GM18498 (cell line): Measurements from ENCODE around the gene ERP27.

Source experiments
- ATAC-seq: cut with Tn5 transposase; IDR thresholded peaks from one replicate; pipeline ENCODE4 v1.9.1; 2021; ENCODE audit warnings: mild to moderate bottlenecking, moderate library complexity; ENCODE audit not compliant: unreplicated experiment

ERP27 gene

DNA sequence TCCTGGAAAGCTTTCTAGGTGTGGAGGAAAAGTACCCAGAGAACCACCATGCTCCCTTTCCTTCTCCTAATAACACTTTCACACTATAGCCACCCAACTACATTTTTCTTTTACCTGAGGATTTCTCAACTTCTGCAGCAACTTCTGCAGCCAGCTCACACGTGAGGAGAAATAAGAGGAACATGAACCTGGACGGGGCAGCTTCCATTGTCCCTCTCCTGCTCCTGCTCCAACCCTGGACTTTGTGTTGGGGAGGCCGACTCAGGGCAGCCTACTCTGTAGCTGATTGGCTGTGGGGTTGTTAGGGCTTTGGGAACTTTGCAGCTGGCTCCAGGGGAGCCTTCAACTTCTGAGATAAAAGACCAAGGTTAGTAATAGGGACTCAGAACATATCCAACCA lies at the start of gene ERP27:
ERP27 (minus strand) TSS at position 237 of the 400 bp plus-strand sequence; CDS start at position 208, 29 bp downstream.
- no peak for ATAC-seq

DNA sequence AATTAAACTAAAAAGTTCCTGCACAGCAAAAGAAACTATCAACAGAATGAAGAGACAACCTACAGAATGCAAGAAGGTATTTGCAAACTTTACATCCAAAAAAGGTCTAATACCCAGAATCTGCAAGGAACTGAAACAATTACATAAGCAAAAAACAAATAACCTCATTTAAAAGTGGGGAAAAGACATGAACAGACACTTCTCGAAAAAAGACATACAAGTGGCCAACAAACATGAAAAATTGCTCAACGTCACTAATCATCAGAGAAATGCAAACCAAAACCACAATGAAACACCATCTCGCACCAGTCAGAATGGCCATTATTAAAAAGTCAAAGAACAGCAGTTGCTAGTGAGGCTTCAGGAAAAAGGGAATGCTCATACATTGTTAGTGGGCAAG lies 49.7 kb upstream of the ERP27 start:
- ATAC-seq: no peak

DNA sequence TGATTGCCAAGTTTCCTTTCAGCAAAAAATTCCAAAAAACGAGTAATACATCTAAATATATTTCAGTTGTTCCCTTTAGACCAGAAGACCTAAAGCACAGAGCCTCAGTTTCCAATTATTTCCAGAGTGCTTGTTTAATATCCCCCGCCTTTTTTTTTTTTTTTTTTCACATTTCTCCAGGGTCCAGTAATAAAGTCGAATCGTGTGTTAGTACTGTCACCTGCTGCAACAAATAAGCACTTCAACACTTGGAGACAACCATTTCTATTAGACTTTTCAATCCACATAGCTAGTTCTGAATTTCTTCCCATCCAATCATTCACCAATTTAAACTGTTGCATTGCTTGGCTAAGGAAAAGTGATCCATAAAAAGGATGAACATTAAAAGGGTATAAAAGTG lies 48.1 kb upstream of the ERP27 start:
- ATAC-seq: no peak

DNA sequence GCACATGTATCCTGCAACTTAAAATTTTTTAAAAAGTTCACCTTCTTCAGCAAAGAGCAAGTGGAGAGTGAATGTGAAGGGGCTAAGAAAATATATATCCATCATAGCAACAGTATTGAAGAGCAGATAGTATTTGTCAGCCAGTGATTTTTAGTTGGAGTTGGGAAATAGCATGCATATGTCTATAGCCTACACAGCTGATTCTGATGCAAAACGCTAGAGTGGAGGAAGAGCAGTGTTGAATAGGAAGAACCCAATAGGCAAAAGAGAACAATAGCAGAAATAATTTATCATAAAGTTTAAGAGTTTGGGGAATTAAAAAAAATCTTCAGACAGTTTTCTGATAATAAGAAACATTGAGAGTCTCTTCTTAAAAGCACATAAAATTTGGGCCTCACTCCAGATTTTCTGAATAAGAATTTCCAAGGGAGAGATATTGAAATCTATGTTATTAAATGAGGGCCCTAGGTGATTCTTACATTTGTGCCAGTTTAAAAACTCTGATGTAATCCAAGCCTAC lies 46.5 kb upstream of the ERP27 start:
- no peak for ATAC-seq

DNA sequence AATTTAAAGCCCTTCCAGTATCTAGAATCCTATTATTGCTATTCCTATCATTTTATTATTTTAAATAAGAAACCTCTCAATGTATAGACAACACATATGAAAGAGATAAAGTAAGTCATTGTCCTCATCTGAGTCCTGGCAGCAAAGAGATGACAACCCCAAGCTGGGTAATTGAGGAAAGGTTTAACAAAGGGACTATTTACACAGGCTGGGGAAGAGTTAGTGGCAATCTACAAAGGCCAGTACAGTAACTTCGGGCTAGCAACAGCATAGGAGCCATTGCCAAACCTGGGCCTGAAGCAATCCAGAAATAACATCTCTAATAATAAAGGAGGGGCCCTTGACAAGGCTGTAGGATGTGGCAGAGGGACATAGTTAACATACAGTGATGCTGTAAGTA lies 45.7 kb upstream of the ERP27 start:
- no peak for ATAC-seq

DNA sequence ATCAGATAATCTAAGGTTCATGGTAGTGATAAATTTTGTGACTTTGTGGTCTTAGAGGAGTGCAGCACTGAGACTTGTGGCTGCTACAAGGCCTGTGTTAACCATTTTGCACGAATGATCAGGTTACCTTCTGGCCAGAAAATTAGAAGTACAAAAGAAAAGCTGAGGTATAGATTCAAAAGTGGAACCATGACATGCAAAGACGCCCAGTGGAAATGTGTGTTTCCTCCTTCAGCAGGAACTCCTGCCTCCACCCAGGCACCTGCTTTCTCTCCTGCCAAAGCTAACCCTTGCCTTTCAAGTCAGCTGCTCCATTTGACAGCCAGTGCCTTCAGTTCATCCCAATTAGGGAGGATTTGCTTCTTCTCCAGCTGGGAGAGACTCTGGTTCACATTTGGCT lies 44.7 kb upstream of the ERP27 start:
- ATAC-seq: peak; percentile 43

DNA sequence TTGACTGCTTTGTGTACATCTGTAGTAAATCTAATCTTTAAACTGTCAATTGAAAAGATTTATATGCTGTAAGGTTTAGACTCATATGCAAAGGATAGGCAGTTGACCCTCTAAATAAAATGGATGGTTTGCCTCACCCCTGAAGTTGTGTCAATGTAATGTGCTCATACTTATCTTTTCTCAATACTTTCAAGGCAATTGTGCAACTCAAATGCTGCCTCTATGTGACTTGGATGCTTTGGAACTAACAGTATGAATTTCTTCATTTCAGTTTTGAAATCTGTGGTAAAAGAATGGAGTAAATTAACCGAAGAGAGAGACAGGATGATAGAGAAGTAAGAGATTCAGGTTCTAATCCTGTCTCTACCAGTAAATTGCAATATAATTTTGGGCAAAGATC lies 44.2 kb upstream of the ERP27 start:
- ATAC-seq: no peak

DNA sequence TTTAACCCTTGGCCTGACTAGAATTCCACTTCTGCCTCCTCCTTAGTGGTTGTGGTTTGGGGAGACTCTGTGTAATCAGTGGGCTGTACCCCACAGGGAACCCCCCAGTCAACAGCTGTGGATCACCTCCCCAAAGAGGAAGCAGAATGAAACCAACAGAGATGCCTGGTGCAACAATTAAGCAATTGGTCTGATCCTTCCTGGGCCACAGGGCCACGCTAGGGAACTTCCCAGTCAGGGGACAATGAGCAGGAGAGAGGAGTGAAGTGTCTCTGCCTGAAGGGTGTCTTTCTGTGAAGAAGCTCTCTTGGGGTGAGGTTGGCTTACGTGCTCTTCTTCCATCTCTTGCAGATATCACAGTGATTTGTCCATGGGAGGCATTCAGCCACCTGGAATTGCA lies 42.7 kb upstream of the ERP27 start:
- no peak for ATAC-seq

DNA sequence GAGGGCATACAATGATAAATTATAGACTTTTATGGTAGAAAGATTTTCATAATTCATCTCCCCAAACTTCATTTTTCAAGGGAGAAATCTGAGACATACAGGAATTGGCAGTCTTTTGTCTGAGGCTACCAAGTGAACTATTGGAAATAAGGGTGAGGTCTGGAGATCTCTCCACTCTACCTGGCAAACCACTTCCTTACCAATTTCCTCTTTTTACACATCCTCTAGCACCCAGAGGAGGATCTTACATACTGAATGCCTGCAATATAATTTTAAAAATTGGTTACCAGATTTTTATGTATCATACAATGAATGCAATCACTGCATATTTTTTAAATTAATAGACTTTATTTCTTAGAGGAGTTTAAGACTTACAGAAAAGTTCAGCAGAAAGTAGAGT lies 41.1 kb upstream of the ERP27 start:
- ATAC-seq: no peak

DNA sequence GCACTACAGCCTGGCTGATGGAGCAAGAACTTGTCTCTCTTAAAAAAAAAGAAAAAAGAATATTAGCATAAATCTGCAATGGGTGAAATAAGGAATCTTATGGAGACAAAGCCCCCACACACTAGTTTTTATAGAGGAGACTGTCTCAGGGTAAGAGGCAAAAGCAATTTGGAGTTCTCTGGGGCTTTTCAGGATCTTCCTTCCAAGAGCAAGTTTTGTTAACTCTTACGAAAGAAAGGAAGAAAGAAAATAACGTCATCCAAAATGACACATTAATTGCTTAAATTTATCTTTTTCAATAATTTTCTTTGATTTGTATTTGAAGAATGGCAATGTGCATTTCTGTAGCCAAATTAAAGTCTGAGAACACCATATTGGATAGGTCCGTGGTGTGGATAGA lies 38.3 kb upstream of the ERP27 start:
- no peak for ATAC-seq

DNA sequence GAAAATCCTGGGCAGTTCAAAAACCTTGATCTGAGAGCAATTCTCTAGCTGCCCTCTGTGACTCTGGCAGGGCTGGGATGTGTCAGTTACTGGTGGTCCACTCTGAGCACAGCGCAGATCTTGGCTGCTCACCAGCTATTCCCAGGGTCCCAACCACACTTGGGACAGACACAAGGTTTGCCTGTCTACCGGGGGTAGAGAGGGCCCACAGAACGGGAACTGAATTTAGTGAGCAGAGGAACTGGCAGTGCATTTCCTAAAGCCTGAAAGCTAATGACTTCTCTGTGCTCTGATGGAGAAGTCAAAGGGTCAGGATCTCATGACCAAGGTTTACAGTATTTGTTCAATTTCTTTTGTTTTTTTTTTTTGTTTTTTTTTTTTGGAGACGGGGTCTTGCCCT lies 37.1 kb upstream of the ERP27 start:
- no peak for ATAC-seq

DNA sequence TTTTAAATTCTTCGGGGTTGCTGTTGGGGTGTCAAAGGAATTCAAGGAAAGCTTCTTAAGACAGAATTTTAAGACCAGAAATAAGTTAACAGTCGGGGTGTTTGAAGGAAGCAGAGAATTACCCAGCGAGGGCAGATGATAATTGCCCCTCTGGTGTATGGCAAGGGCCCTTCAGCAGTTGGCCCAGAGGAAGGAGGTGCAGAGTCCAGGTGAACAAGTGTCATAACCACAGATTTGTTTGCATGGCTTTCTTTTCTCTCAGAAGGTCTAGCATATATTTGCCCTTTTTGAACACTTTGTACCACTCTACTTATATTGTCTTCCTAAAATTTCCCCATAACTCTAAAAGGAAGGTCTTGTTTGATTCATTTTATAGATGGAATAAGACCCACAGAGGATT lies 36.3 kb upstream of the ERP27 start:
- ATAC-seq: no peak

DNA sequence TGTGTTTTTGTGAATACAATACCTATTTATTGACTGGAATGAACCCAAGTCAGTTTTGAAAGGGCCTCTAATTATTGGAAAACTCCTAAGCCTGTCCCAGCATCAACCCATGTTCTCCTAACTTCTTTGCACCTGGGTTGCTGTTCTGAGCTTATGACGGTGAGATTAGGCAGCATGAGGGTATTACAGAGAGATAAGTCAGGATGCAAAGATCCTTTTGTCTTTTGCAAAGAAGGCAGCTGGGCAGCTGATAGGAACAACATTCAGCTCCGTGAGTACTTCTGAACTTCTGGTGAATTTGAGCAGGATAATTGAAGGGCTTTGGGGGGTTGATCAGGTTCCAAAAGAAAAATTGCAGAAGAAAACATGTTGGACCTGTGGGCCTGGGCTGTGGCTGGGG lies 34.5 kb upstream of the ERP27 start, which contains the start of gene PDE6H:
PDE6H (plus strand) TSS at position 227 of the 400 bp plus-strand sequence. CDS start 4,971 bp downstream, outside the sequence.
- ATAC-seq: no peak

DNA sequence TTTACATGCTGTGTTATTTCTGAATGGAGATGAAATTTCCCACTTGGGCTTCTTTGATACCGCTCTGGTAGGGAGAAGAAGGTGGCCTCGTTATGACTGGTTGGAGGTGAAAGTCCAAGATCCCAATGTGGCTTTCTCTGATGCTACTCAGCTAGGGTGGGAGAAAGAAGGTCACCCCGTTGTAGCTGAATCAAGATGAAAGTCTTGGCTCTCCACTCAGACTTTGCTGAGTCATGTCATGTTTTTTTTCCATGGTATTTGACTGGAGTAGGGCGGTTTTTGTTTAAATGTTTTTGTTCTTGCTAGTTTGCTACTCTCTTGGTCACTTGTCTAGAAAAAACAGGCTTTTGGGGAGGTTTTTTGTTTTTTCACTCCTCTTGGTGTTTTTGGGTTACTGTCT lies 32.1 kb upstream of the ERP27 start:
- ATAC-seq: no peak

DNA sequence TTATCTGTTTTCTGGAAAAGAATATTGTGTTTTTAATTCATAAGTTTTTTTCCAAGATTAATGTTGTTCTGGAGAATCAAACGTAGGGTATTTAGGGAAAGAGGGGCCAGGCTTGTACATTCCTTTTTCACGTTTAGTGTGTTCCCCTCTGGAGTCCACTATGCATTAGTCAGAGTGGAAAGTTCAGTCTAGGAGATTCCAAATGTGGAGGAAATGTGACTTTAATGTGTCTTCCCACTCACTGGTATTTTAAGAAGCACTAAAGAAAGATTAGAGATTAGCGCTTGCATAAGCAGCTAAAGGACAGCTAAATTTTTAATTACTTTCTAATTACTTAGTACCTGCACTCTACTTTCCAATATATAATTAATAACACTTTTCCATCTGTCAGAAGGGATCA lies 30.1 kb upstream of the ERP27 start:
- no peak for ATAC-seq

DNA sequence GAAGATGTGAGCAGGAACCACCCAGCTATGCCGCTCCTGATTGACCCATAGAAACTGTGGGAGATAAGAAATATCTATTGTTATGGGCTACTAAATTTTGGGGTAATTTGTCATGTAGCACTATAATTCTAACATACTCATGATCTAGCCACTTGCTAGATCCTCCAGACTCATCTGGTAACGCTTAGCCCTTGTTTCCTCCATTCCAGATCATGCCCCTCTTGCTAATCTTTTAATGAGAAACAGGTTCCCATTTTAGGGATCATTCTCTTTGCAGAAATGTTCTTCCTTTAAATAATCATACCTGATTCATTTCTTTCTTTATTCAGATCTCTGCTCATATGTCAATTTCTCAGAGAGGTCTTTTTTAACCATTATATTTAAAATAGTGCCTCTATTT lies 26.9 kb upstream of the ERP27 start:
- no peak for ATAC-seq

DNA sequence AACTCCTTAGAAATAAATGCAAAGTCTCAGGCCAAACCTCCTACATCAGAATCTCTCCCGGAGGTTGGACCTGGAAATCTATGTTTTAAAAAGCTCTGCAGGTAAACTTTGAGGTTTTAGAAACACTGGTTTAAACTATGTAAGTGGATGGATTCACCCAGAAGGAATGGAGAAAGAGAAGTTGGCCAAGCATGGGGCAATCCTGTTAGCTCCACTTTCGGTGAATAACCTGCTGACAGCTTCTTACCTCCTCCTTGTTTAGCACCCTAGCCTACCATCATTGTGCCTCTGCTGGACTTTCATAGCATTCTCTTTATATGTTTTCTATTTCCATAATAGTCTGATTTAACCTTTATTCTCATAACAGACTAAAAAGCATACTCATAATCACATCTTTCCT lies 26.1 kb upstream of the ERP27 start:
- no peak for ATAC-seq

DNA sequence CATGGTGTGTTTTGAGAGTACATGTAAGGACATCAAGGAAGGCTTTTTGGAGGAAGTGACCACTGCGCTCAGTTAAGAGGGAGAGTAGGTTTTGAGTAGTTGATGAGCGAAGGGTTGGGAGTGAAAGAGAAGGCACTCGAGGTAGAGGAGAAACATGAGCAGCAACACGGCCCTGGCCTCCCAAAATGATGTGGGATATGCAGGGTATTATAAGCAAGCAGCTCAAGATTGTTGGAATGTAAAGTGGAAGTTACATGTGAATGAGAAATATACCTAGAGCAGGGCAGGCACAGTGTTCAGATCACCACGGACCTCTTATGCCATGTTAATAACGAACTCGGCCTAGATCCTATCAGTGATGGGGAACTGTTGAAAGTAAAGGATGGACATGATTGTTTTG lies 25.2 kb upstream of the ERP27 start:
- no peak for ATAC-seq

DNA sequence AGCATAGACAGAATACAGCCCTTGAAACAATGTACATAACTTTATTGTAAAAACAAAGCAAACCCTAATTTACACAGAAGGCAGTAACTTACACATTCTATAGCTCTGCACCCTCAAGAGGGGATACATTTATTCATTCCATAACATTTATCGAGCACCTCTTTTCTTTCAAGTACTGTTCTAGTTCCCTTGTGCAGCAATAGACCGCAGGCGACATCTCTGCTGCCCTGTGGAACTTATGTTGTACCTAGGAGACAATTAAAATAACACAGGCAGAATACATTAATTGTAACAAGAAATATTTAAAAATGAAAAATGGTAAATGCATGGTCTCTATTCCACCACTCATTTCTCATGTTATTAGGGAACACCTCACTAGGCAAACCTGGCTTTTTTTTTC lies 24.5 kb upstream of the ERP27 start:
- ATAC-seq: no peak

DNA sequence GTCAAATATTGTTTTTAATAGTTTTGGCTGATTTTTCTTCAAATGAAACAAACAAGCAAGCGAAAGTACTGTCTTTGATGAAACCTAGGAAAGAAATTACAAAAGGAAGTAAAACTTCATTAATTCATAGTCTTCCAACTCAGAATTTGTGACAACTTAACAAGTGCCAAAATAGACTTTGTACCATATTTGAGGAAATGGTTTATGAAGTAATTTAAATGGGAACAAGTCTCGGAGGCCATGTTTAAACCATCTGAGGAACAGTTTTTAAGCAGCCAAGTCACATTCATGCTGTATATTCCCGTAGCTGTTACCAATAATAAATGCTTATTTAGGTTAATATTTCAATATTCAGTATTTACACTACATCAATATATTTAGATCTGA lies 23.8 kb upstream of the ERP27 start:
- no peak for ATAC-seq

DNA sequence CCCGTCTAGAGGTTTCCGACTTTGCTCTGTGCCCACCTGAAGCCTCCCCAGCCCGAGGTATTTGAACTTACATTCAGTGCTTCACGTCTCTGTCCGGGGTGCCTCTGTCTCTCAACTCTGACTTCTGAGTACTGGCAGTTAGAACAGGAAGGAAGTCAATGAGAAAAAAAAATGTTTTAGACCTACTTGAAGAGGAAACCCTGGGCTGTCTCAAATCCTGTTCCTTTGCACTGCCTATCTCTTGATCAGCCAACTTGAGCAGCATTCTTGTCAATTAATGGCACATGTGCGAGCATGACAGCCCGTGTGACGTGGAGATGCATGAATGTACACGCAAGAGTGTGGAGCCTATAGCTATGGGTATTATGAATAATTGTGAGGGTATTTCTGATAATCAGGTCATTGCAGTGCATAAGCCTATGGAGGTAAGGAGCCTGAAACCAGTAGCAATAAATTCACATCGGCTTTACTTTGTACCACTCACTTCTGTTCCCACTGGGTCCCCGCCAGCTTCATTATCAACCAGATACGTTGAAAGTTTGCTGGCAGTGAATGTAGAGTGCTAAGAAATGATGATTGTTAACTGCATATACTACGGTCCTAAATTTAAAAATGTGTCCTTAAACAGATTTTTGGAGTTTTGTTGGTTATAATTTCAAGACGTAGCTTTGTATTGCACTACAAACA lies 23.3 kb upstream of the ERP27 start, which contains the start of gene ARHGDIB:
ARHGDIB (minus strand) TSS at position 136 of the 687 bp plus-strand sequence. CDS start 10,889 bp downstream, outside the sequence.
- ATAC-seq: peak; percentile 74

DNA sequence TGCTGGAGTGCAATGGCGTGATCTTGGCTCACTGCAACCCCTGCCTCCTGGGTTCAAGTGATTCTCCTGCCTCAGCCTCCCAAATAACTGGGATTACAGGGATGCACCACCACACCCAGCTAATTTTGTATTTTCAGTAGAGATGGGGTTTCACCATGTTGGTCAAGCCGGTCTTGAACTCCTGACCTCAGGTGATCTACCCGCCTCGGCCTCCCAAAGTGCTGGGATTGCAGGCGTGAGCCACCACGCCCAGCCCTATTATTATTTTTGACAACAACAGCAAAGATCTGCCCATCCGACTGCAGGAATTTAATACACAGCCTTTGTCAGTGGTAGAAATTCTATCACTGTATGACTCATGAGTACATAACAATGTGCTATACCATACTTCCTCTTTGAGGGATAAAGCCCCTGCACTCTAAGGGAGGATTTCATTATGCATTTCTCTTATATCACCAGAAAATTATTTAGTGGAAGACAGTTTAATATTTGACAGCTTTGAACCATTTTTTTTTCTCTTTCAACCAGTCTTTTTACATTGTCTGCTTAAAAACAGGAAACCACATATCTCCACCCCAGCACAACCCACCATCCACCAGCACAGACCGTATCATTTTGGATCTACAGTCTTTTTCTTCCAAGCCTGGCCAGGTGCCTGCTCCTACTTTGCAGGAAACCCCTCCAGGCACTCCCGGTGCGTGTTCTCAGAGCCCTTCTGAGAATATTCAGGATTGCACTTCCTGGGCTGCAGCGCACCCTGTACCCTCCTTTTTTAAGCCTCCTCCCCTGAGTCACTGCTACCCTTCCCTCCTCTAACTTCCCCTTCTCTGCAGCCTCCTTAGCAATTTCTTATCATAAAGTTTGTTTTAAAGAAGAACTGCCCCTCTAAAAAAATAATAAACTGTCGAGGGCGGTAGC lies 22.5 kb upstream of the ERP27 start:
- ATAC-seq: peak; percentile 43
